ENCODE measurements around the gene ADAMTS8.

DNA sequence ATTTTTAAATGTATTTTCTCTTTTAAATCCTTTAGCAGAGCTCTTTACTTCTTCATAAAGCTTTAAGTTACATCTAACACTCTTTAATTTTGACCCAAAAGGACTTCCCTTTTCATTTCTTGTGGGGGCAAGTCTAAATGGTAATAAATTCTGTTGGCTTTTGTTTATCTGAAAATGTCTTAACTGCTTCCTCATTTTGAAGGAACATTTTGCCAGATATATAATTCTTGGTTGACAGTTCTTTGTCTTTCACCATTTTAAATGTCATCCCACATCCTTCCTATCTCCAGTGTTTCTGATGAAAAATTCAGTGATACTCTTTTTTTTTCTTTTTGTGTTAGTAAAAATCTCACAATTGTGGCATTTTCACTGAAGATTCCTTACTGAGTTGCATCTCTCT, 69.0 kb downstream of the ADAMTS8 start:
- TF ChIP-seq, protein P1, sequence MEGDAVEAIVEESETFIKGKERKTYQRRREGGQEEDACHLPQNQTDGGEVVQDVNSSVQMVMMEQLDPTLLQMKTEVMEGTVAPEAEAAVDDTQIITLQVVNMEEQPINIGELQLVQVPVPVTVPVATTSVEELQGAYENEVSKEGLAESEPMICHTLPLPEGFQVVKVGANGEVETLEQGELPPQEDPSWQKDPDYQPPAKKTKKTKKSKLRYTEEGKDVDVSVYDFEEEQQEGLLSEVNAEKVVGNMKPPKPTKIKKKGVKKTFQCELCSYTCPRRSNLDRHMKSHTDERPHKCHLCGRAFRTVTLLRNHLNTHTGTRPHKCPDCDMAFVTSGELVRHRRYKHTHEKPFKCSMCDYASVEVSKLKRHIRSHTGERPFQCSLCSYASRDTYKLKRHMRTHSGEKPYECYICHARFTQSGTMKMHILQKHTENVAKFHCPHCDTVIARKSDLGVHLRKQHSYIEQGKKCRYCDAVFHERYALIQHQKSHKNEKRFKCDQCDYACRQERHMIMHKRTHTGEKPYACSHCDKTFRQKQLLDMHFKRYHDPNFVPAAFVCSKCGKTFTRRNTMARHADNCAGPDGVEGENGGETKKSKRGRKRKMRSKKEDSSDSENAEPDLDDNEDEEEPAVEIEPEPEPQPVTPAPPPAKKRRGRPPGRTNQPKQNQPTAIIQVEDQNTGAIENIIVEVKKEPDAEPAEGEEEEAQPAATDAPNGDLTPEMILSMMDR (IDR thresholded peaks at IDR 0.05) = no peak
- TF ChIP-seq, protein P2, sequence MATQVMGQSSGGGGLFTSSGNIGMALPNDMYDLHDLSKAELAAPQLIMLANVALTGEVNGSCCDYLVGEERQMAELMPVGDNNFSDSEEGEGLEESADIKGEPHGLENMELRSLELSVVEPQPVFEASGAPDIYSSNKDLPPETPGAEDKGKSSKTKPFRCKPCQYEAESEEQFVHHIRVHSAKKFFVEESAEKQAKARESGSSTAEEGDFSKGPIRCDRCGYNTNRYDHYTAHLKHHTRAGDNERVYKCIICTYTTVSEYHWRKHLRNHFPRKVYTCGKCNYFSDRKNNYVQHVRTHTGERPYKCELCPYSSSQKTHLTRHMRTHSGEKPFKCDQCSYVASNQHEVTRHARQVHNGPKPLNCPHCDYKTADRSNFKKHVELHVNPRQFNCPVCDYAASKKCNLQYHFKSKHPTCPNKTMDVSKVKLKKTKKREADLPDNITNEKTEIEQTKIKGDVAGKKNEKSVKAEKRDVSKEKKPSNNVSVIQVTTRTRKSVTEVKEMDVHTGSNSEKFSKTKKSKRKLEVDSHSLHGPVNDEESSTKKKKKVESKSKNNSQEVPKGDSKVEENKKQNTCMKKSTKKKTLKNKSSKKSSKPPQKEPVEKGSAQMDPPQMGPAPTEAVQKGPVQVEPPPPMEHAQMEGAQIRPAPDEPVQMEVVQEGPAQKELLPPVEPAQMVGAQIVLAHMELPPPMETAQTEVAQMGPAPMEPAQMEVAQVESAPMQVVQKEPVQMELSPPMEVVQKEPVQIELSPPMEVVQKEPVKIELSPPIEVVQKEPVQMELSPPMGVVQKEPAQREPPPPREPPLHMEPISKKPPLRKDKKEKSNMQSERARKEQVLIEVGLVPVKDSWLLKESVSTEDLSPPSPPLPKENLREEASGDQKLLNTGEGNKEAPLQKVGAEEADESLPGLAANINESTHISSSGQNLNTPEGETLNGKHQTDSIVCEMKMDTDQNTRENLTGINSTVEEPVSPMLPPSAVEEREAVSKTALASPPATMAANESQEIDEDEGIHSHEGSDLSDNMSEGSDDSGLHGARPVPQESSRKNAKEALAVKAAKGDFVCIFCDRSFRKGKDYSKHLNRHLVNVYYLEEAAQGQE (IDR thresholded peaks at IDR 0.05; ENCODE audit: insufficient read depth in 1 of 2, low read depth in 2 of 2, low read length in 1 of 2) = no peak
- TF ChIP-seq POLR2AphosphoS5 (IDR thresholded peaks at IDR 0.05; ENCODE audit: low read depth, low read length) = no peak
